K562 (cell line): ENCODE data around the gene MYL5. TPM values are rescaled to one million over a fixed set of nuclear protein-coding genes. Genes with fewer than 3 reads are reported as not detected.

Source experiments
- ARHGAP35 ChIP-seq: fragments of 450-650 bp; IDR thresholded peaks from 2 replicates; pipeline ENCODE4 v1.6.1; 2018; ENCODE audit not compliant: partially characterized antibody
- BHLHE40 ChIP-seq: IDR thresholded peaks from 2 replicates; pipeline ENCODE4 v1.6.1; 2011; ENCODE audit warnings: low read length, improper control_type of control experiment
- CCAR2 ChIP-seq: fragments of 200-400 bp; formaldehyde crosslinking; IDR thresholded peaks from 2 replicates; pipeline ENCODE4 v1.6.1; 2017; ENCODE audit warnings: mild to moderate bottlenecking, low read depth, low read length
- DIDO1 ChIP-seq: fragments of 450-650 bp; IDR thresholded peaks from 2 replicates; pipeline ENCODE4 v1.6.1; 2016; ENCODE audit warnings: low read depth, missing biosample characterization, missing genetic modification characterization
- DNMT1 ChIP-seq: fragments of 450-650 bp; IDR thresholded peaks from 2 replicates; pipeline ENCODE4 v1.6.1; 2016; ENCODE audit warnings: antibody characterized with exemption, mild to moderate bottlenecking
- EGR1 ChIP-seq: fragments of 450-650 bp; conservative IDR thresholded peaks from 2 replicates; pipeline ENCODE4 v1.6.1; 2017; ENCODE audit warnings: mild to moderate bottlenecking
- ELF2 ChIP-seq: fragments of 250-450 bp; sonication (Bioruptor Pico); IDR thresholded peaks from 2 replicates; pipeline ENCODE4 v1.5.0; 2021; ENCODE audit warnings: mild to moderate bottlenecking
- HMG20A ChIP-seq: fragments of 450-650 bp; formaldehyde crosslinking; conservative IDR thresholded peaks from 2 replicates; pipeline ENCODE4 v1.4.0; 2020; ENCODE audit warnings: mild to moderate bottlenecking, mixed read lengths
- HMGXB4 ChIP-seq: sonication (generic); formaldehyde crosslinking; IDR thresholded peaks from 2 replicates; pipeline ENCODE4 v1.8.1; 2023; ENCODE audit warnings: mild to moderate bottlenecking, missing genetic modification reagents
- KLF16 ChIP-seq: IDR thresholded peaks from 2 replicates; pipeline ENCODE4 v1.6.1; 2016; ENCODE audit warnings: antibody characterized with exemption
- POLR2B ChIP-seq: fragments of 450-650 bp; IDR thresholded peaks from 2 replicates; pipeline ENCODE4 v1.6.1; 2018; ENCODE audit warnings: low read depth; ENCODE audit not compliant: partially characterized antibody
- PTTG1 ChIP-seq: fragments of 450-650 bp; IDR thresholded peaks from 2 replicates; pipeline ENCODE4 v1.6.1; 2016; ENCODE audit warnings: low read depth, mild to moderate bottlenecking, missing genetic modification characterization, missing compliant biosample characterization
- SMAD4 ChIP-seq: fragments of 250-450 bp; sonication (Bioruptor Pico); conservative IDR thresholded peaks from 2 replicates; pipeline ENCODE4 v1.8.0; 2021; ENCODE audit warnings: inconsistent platforms, mild to moderate bottlenecking, moderate library complexity
- TCF3 ChIP-seq: sonication (generic); formaldehyde crosslinking; IDR thresholded peaks from 2 replicates; pipeline ENCODE4 v1.4.0; 2020; ENCODE audit warnings: mild to moderate bottlenecking, missing genetic modification reagents
- TCF7 ChIP-seq: sonication (generic); IDR thresholded peaks from 2 replicates; pipeline ENCODE4 v1.6.1; 2016; ENCODE audit warnings: antibody characterized with exemption, borderline replicate concordance
- XRCC5 ChIP-seq: fragments of 200-400 bp; formaldehyde crosslinking; IDR thresholded peaks from 2 replicates; pipeline ENCODE4 v1.6.1; 2017; ENCODE audit warnings: low read depth, mild to moderate bottlenecking, low read length
- ZBTB11 ChIP-seq, 3 experiments: fragments of 200-800 bp in 1 of 3; fragments of 250-450 bp in 1 of 3; fragments of 450-650 bp in 1 of 3; sonication (Bioruptor Pico) in 1 of 3; sonication (Bioruptor generic) in 1 of 3; formaldehyde crosslinking in 1 of 3; IDR thresholded peaks; 2 replicates each; pipeline versions ENCODE4 v1.6.1 to v1.8.0; 2016 to 2022; ENCODE audit warnings: mild to moderate bottlenecking in 2 of 3, missing genetic modification characterization in 2 of 3, missing compliant biosample characterization in 1 of 3, moderate library complexity in 1 of 3
- ZNF311 ChIP-seq: fragments of 250-450 bp; sonication (Bioruptor Pico); IDR thresholded peaks from 2 replicates; pipeline ENCODE4 v1.4.0; 2020; ENCODE audit warnings: mild to moderate bottlenecking, moderate library complexity
- ZNF696 ChIP-seq: fragments of 250-450 bp; sonication (Bioruptor Pico); conservative IDR thresholded peaks from 2 replicates; pipeline ENCODE4 v1.4.0; 2020; ENCODE audit warnings: mild to moderate bottlenecking, moderate library complexity
- polyA plus RNA-seq, 8 experiments: library from polyadenylated mRNA; depleted of rRNA in 4 of 8; stranded (reverse) in 5 of 8; unstranded in 3 of 8; fragments of >200 nt; fragmentation: Nextera tagmentation in 2 of 8; fragmentation: Illumina TruSeq in 1 of 8; extraction: Ambion mirVana in 2 of 8; extraction: Trizol in 1 of 8; gene quantifications; 2 replicates each; pipeline versions ENCODE4 v1.2.1 to v1.2.3, GENCODE V29; 2011 to 2014; ENCODE audit warnings: inconsistent platforms in 1 of 8, missing spikeins in 1 of 8
- total RNA-seq, 7 experiments: library from RNA; depleted of rRNA in 6 of 7; stranded (reverse); fragments of >200 nt in 6 of 7; fragmentation: Illumina TruSeq in 2 of 7; extraction: Trizol in 2 of 7; gene quantifications; 2 replicates each; pipeline versions ENCODE4 v1.2.1 to v1.2.3, GENCODE V29; 2011 to 2021; ENCODE audit warnings: low replicate concordance in 1 of 7
- TF ChIP-seq, protein P1 (sequence below): fragments of 250-450 bp; sonication (Bioruptor Pico); IDR thresholded peaks from 2 replicates; pipeline ENCODE4 v1.8.0; 2022; ENCODE audit warnings: inconsistent platforms
- TF ChIP-seq, protein P2 (sequence below): fragments of 250-450 bp; sonication (Bioruptor Pico); IDR thresholded peaks from 2 replicates; pipeline ENCODE4 v1.6.1; 2021; ENCODE audit warnings: mild to moderate bottlenecking

Gene MYL5
- total and polyA plus RNA-seq, 9 of the 15 experiments (the other 6 are each of a cell fraction or from before 2014, with no cell fraction given): 1.4 to 10.0 (median 4.1) TPM

- no peak for TF ChIP-seq CCAR2
- peak in 2 of 3 experiments; percentile 55 to 85; a peak in 4 of 6 replicates for TF ChIP-seq ZBTB11 (CRISPR knock-in tag; IDR thresholded peaks at IDR 0.05)
- no peak for TF ChIP-seq ARHGAP35
- TF ChIP-seq, protein P1, sequence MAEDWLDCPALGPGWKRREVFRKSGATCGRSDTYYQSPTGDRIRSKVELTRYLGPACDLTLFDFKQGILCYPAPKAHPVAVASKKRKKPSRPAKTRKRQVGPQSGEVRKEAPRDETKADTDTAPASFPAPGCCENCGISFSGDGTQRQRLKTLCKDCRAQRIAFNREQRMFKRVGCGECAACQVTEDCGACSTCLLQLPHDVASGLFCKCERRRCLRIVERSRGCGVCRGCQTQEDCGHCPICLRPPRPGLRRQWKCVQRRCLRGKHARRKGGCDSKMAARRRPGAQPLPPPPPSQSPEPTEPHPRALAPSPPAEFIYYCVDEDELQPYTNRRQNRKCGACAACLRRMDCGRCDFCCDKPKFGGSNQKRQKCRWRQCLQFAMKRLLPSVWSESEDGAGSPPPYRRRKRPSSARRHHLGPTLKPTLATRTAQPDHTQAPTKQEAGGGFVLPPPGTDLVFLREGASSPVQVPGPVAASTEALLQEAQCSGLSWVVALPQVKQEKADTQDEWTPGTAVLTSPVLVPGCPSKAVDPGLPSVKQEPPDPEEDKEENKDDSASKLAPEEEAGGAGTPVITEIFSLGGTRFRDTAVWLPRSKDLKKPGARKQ (CRISPR knock-in tag): no peak
- TF ChIP-seq ZNF696 (CRISPR knock-in tag): no peak
- TF ChIP-seq DNMT1: no peak
- TF ChIP-seq ELF2 (CRISPR knock-in tag): no peak
- no peak for TF ChIP-seq SMAD4
- peak; percentile 85 for TF ChIP-seq POLR2B
- no peak for TF ChIP-seq ZNF311
- TF ChIP-seq BHLHE40: peak; percentile 91
- TF ChIP-seq HMG20A (CRISPR knock-in tag): no peak
- no peak for TF ChIP-seq TCF7
- TF ChIP-seq PTTG1: no peak
- no peak for TF ChIP-seq KLF16
- no peak for TF ChIP-seq DIDO1 (tag)
- TF ChIP-seq HMGXB4 (CRISPR knock-in tag): peak; percentile 89
- TF ChIP-seq EGR1: peak; percentile 97
- TF ChIP-seq XRCC5: peak; percentile 76; the same call in 1 of the 2 replicates
- peak; percentile 5; the same call in 1 of the 2 replicates for TF ChIP-seq TCF3
- TF ChIP-seq, protein P2, sequence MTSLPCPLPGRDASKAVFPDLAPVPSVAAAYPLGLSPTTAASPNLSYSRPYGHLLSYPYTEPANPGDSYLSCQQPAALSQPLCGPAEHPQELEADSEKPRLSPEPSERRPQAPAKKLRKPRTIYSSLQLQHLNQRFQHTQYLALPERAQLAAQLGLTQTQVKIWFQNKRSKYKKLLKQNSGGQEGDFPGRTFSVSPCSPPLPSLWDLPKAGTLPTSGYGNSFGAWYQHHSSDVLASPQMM (CRISPR knock-in tag): no peak
Measured at GRCh38 chr4:674172-675035, at the start of gene MYL5, which contains the start of gene ATP5ME (continued).
